ENCODE data around the gene PDE10A.

Gene PDE10A

GRCh38 chr6:165655191-165655590 is 7.8 kb downstream of the PDE10A start:
- Histone ChIP-seq H3K9ac (ENCODE audit: insufficient read length) (no peak overlapping the region), H3K36me3 (ENCODE audit: insufficient read depth, low read length) (no peaks in the 10 kb centered on the region), H3K27ac (no peak overlapping the region), H3K9me3 (ENCODE audit: low read depth, low read length) (no peaks in the 10 kb centered on the region), H3K4me3 (no peak overlapping the region)
- TF ChIP-seq FOXP2 (optimal IDR thresholded peaks at IDR 0.05; ENCODE audit: control extremely low read depth, extremely low read length, insufficient read depth) (no peak), POLR2AphosphoS5 (IDR thresholded peaks at IDR 0.05; ENCODE audit: borderline replicate concordance, low read depth, low read length) (no peak), EZH2 (IDR thresholded peaks at IDR 0.05) (no peak)
- no peak for DNase-seq (ENCODE audit: low read depth, low spot score)

DNA sequence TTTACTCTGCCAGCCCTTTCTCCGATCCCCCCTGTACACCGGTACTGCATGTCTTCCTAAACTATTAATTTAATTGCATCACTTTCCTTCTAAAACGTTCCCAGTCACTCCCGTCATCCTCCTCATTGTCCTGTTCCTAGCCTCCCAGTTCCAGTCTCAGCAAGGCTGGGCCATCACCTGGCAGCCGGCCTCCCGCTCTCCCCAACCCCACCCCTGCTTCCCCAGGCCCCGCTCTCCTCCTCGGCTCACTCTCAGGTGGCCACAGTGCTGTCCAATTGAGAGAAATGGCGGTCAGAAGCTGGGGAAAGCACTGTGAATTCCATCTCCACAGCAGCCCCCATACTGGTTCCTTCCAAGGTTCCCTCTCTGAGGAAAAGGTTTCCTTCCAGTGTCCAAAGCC is 8.9 kb downstream of the PDE10A start:
- Histone ChIP-seq H3K27ac (no peak overlapping the region), H3K9me3 (ENCODE audit: low read depth, low read length) (no peaks in the 10 kb centered on the region), H3K36me3 (ENCODE audit: insufficient read depth, low read length) (no peaks in the 10 kb centered on the region), H3K4me3 (no peak overlapping the region), H3K9ac (ENCODE audit: insufficient read length) (no peak overlapping the region)
- no peak for TF ChIP-seq EZH2 (IDR thresholded peaks at IDR 0.05)
- no peak for TF ChIP-seq POLR2AphosphoS5 (IDR thresholded peaks at IDR 0.05; ENCODE audit: borderline replicate concordance, low read depth, low read length)
- TF ChIP-seq FOXP2 (optimal IDR thresholded peaks at IDR 0.05; ENCODE audit: control extremely low read depth, extremely low read length, insufficient read depth): no peak
- DNase-seq (ENCODE audit: low read depth, low spot score): no peak

DNA sequence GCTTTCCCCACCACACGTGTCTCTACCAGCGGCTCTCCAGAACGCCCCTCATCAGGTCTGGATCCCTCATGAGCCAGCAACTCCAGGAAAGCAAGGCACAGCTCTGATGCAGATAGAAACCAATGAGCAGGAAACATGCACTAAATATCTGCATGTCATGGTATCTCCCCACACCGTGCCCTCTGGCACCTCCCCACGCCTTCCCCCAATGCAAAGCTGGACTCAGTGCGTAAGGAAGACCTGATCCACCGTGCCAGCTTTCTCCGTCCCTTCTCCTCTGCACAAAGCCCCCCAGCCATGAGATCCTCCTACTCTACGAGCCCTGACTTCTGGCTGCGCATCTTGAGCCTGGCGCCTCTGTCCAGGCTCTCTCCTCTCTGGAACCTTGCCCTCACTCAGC is 9.4 kb downstream of the PDE10A start:
- DNase-seq (ENCODE audit: low read depth, low spot score): no peak
- Histone ChIP-seq H3K9ac (ENCODE audit: insufficient read length) (no peak overlapping the region), H3K36me3 (ENCODE audit: insufficient read depth, low read length) (no peaks in the 10 kb centered on the region), H3K27ac (no peak overlapping the region), H3K9me3 (ENCODE audit: low read depth, low read length) (no peaks in the 10 kb centered on the region), H3K4me3 (no peak overlapping the region)
- TF ChIP-seq POLR2AphosphoS5 (IDR thresholded peaks at IDR 0.05; ENCODE audit: borderline replicate concordance, low read depth, low read length) (no peak), EZH2 (IDR thresholded peaks at IDR 0.05) (no peak), FOXP2 (optimal IDR thresholded peaks at IDR 0.05; ENCODE audit: control extremely low read depth, extremely low read length, insufficient read depth) (no peak)

DNA sequence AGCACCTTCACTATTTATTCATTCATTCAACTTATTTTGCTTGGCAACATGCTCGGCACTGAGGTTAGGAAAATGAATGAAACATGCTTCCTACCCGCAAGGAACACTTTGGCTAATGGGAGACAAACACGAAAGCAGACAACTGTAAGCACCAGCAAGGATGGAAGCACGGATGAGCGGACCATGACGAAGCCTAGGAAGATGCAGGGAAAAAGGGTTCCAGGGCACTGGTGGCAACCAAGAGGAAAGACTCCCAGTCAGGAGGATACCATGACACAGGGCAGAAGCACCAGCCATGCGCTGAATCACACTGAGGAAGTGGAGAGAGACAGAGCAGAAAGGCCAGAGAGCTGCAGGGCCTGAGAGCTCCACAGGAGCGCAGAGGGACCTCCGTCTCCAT is 9.8 kb downstream of the PDE10A start:
- no peak for DNase-seq (ENCODE audit: low read depth, low spot score)
- Histone ChIP-seq H3K36me3 (ENCODE audit: insufficient read depth, low read length) (no peaks in the 10 kb centered on the region), H3K4me3 (no peak overlapping the region), H3K27ac (no peak overlapping the region), H3K9me3 (ENCODE audit: low read depth, low read length) (no peaks in the 10 kb centered on the region), H3K9ac (ENCODE audit: insufficient read length) (no peak overlapping the region)
- TF ChIP-seq FOXP2 (optimal IDR thresholded peaks at IDR 0.05; ENCODE audit: control extremely low read depth, extremely low read length, insufficient read depth) (no peak), EZH2 (IDR thresholded peaks at IDR 0.05) (no peak), POLR2AphosphoS5 (IDR thresholded peaks at IDR 0.05; ENCODE audit: borderline replicate concordance, low read depth, low read length) (no peak)

- Histone ChIP-seq H3K9me3 (ENCODE audit: low read depth, low read length) (no peaks in the 10 kb centered on the region), H3K4me3 (no peak overlapping the region), H3K36me3 (ENCODE audit: insufficient read depth, low read length) (no peaks in the 10 kb centered on the region), H3K9ac (ENCODE audit: insufficient read length) (no peak overlapping the region), H3K27ac (no peak overlapping the region)
- no peak for DNase-seq (ENCODE audit: low read depth, low spot score)
- no peak for TF ChIP-seq EZH2 (IDR thresholded peaks at IDR 0.05)
- no peak for TF ChIP-seq POLR2AphosphoS5 (IDR thresholded peaks at IDR 0.05; ENCODE audit: borderline replicate concordance, low read depth, low read length)
- TF ChIP-seq FOXP2 (optimal IDR thresholded peaks at IDR 0.05; ENCODE audit: control extremely low read depth, extremely low read length, insufficient read depth): no peak
Observed at GRCh38 chr6:165652766-165653165, 10.3 kb downstream of the PDE10A start.

GRCh38 chr6:165649166-165650137 is 13.6 kb downstream of the PDE10A start:
- Histone ChIP-seq H3K9me3 (ENCODE audit: low read depth, low read length) (no peaks in the 10 kb centered on the region), H3K36me3 (ENCODE audit: insufficient read depth, low read length) (no peaks in the 10 kb centered on the region), H3K27ac (no peak overlapping the region), H3K9ac (ENCODE audit: insufficient read length) (no peak overlapping the region), H3K4me3 (no peak overlapping the region)
- TF ChIP-seq EZH2 (IDR thresholded peaks at IDR 0.05): no peak
- DNase-seq (ENCODE audit: low read depth, low spot score): no peak

DNA sequence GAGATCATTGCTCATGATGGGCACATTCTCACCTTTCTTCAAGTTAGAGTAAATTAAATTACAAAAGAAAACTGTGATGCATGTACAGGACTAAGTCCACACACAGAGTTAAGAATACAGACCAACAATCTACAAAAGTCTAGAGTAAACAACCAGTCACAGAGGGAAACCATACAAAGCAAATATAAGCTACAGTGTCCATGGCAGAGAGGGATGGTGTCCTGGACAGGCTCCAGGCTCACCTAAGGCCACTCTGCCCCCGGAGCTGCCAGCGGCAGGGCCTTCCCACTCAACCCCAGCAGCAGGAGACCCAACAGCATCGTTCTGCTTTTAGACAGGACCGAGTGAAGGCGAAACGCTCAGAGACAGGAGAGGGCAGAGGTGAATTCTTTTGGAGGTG is 16.0 kb downstream of the PDE10A start:
- H3K9ac ChIP-seq (ENCODE audit: insufficient read length): no peak overlapping the region
- H3K36me3 ChIP-seq (ENCODE audit: insufficient read depth, low read length): no peaks in the 10 kb centered on the region
- no peak for DNase-seq (ENCODE audit: low read depth, low spot score)
- no peak overlapping the region for H3K27ac ChIP-seq
- H3K4me3 ChIP-seq: no peak overlapping the region
- no peaks in the 10 kb centered on the region for H3K9me3 ChIP-seq (ENCODE audit: low read depth, low read length)
- no peak for TF ChIP-seq EZH2 (IDR thresholded peaks at IDR 0.05)
- no peak for TF ChIP-seq FOXP2 (optimal IDR thresholded peaks at IDR 0.05; ENCODE audit: control extremely low read depth, extremely low read length, insufficient read depth)
- no peak for TF ChIP-seq POLR2AphosphoS5 (IDR thresholded peaks at IDR 0.05; ENCODE audit: borderline replicate concordance, low read depth, low read length)

DNA sequence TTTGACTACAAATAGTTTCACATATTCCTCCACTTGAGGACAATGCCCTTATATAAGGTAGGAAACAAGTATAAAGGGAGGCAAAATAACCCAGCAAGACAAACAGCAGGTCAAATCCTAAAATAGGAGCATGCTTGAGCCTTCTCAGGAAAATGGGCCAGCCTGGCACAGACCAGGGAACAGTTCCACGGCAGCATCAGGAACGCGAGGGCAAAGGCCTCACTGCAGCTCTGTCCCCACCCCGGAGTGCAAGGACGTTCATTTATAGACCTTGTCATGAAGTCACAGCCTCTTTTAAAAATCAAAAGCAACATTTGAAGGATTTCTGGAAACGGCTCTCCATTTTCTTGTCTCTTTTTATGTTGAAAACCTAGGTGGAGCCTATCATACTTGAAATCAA is 17.1 kb downstream of the PDE10A start:
- no peak for DNase-seq (ENCODE audit: low read depth, low spot score)
- Histone ChIP-seq H3K4me3 (no peak overlapping the region), H3K9ac (ENCODE audit: insufficient read length) (no peak overlapping the region), H3K9me3 (ENCODE audit: low read depth, low read length) (no peaks in the 10 kb centered on the region), H3K36me3 (ENCODE audit: insufficient read depth, low read length) (no peaks in the 10 kb centered on the region), H3K27ac (no peak overlapping the region)
- TF ChIP-seq FOXP2 (optimal IDR thresholded peaks at IDR 0.05; ENCODE audit: control extremely low read depth, extremely low read length, insufficient read depth) (no peak), EZH2 (IDR thresholded peaks at IDR 0.05) (no peak), POLR2AphosphoS5 (IDR thresholded peaks at IDR 0.05; ENCODE audit: borderline replicate concordance, low read depth, low read length) (no peak)

Measured in SK-N-MC (cell line).